K562 (cell line): ENCODE measurements around the gene ZNF439. TPM values are rescaled to one million over a fixed set of nuclear protein-coding genes. Genes with fewer than 3 reads are reported as not detected.

ENCODE experiments used
- E2F4 ChIP-seq: sonication (generic); formaldehyde crosslinking; IDR thresholded peaks from 2 replicates; pipeline ENCODE4 v1.8.0; 2022; ENCODE audit warnings: mild to moderate bottlenecking, low read depth, missing genetic modification reagents
- ELF4 ChIP-seq: fragments of 450-650 bp; formaldehyde crosslinking; IDR thresholded peaks from 2 replicates; pipeline ENCODE4 v1.4.0; 2022; ENCODE audit warnings: missing genetic modification characterization
- ERF ChIP-seq: fragments of 450-650 bp; formaldehyde crosslinking; IDR thresholded peaks from 2 replicates; pipeline ENCODE4 v1.4.0; 2020; ENCODE audit warnings: mild to moderate bottlenecking, mixed read lengths
- ESRRA ChIP-seq: fragments of 450-650 bp; IDR thresholded peaks from 2 replicates; pipeline ENCODE4 v1.6.1; 2014; ENCODE audit warnings: low read depth, mild to moderate bottlenecking, moderate library complexity, borderline replicate concordance
- FOXA3 ChIP-seq, 2 experiments: fragments of 450-650 bp in 1 of 2; sonication (generic) in 1 of 2; formaldehyde crosslinking; IDR thresholded peaks in 1 of 2; conservative IDR thresholded peaks in 1 of 2; 2 replicates each; pipeline versions ENCODE4 v1.4.0 to v1.8.0; 2020 to 2022; ENCODE audit warnings: mild to moderate bottlenecking in 2 of 2, missing genetic modification reagents in 1 of 2
- HEY1 ChIP-seq: fragments of 250-450 bp; sonication (Bioruptor Pico); IDR thresholded peaks from 2 replicates; pipeline ENCODE4 v1.5.0; 2020; ENCODE audit warnings: mild to moderate bottlenecking, moderate library complexity, borderline replicate concordance
- MLX ChIP-seq, 2 experiments: fragments of 450-650 bp in 1 of 2; sonication (generic) in 1 of 2; formaldehyde crosslinking; conservative IDR thresholded peaks; 2 replicates each; pipeline versions ENCODE4 v1.4.0 to v1.8.1; 2020 to 2022; ENCODE audit warnings: mild to moderate bottlenecking in 1 of 2, missing genetic modification reagents in 1 of 2
- NR2C2 ChIP-seq, 2 experiments: fragments of 200-800 bp in 1 of 2; sonication (Bioruptor generic) in 1 of 2; sonication (generic) in 1 of 2; formaldehyde crosslinking in 1 of 2; IDR thresholded peaks; 2 replicates each; pipeline versions ENCODE4 v1.6.1 to v1.8.0; 2016 to 2022; ENCODE audit warnings: mild to moderate bottlenecking in 1 of 2, missing compliant biosample characterization in 1 of 2, missing genetic modification characterization in 1 of 2, missing genetic modification reagents in 1 of 2
- POLR2H ChIP-seq: IDR thresholded peaks from 2 replicates; pipeline ENCODE4 v1.6.1; 2016; ENCODE audit warnings: missing genetic modification characterization, low read depth, mild to moderate bottlenecking, control low read depth, missing compliant biosample characterization, moderate library complexity
- PRPF4 ChIP-seq: fragments of 200-400 bp; formaldehyde crosslinking; IDR thresholded peaks from one replicate; pipeline ENCODE4 v1.6.1; 2017; ENCODE audit warnings: low read length, low read depth, mild to moderate bottlenecking; ENCODE audit not compliant: insufficient read depth, poor library complexity, severe bottlenecking
- TAL1 ChIP-seq: fragments of 450-650 bp; IDR thresholded peaks from 2 replicates; pipeline ENCODE4 v1.6.1; 2016; ENCODE audit warnings: mild to moderate bottlenecking
- TRIM24 ChIP-seq, 2 experiments: fragments of 450-650 bp; IDR thresholded peaks; 2 replicates each; pipeline ENCODE4 v1.6.1; 2016
- ZNF134 ChIP-seq: fragments of 250-450 bp; sonication (Bioruptor Pico); conservative IDR thresholded peaks from 2 replicates; pipeline ENCODE4 v1.4.0; 2020
- polyA plus RNA-seq, 8 experiments: library from polyadenylated mRNA; depleted of rRNA in 4 of 8; stranded (reverse) in 5 of 8; unstranded in 3 of 8; fragments of >200 nt; fragmentation: Nextera tagmentation in 2 of 8; fragmentation: Illumina TruSeq in 1 of 8; extraction: Ambion mirVana in 2 of 8; extraction: Trizol in 1 of 8; gene quantifications; 2 replicates each; pipeline versions ENCODE4 v1.2.1 to v1.2.3, GENCODE V29; 2011 to 2014; ENCODE audit warnings: inconsistent platforms in 1 of 8, missing spikeins in 1 of 8
- total RNA-seq, 7 experiments: library from RNA; depleted of rRNA in 6 of 7; stranded (reverse); fragments of >200 nt in 6 of 7; fragmentation: Illumina TruSeq in 2 of 7; extraction: Trizol in 2 of 7; gene quantifications; 2 replicates each; pipeline versions ENCODE4 v1.2.1 to v1.2.3, GENCODE V29; 2011 to 2021; ENCODE audit warnings: low replicate concordance in 1 of 7
- TF ChIP-seq, protein P1 (sequence below), 2 experiments: IDR thresholded peaks; 2 replicates each; pipeline ENCODE4 v1.6.1; 2012; ENCODE audit warnings: improper control_type of control experiment in 2 of 2, low read depth in 2 of 2, low read length in 2 of 2, borderline replicate concordance in 1 of 2
- TF ChIP-seq, protein P2 (sequence below), 2 experiments: fragments of 450-650 bp; conservative IDR thresholded peaks; 2 replicates each; pipeline ENCODE4 v1.6.1; 2017; ENCODE audit warnings: mild to moderate bottlenecking in 2 of 2, moderate library complexity in 2 of 2
- TF ChIP-seq, protein P3 (sequence below): sonication (generic); formaldehyde crosslinking; IDR thresholded peaks from 2 replicates; pipeline ENCODE4 v1.9.0; 2022; ENCODE audit warnings: mild to moderate bottlenecking, missing genetic modification reagents

Gene ZNF439
- total and polyA plus RNA-seq, 9 of the 15 experiments (the other 6 are each of a cell fraction or from before 2014, with no cell fraction given): 0.04 to 0.18 (median 0.10) TPM; not detected in 3

DNA sequence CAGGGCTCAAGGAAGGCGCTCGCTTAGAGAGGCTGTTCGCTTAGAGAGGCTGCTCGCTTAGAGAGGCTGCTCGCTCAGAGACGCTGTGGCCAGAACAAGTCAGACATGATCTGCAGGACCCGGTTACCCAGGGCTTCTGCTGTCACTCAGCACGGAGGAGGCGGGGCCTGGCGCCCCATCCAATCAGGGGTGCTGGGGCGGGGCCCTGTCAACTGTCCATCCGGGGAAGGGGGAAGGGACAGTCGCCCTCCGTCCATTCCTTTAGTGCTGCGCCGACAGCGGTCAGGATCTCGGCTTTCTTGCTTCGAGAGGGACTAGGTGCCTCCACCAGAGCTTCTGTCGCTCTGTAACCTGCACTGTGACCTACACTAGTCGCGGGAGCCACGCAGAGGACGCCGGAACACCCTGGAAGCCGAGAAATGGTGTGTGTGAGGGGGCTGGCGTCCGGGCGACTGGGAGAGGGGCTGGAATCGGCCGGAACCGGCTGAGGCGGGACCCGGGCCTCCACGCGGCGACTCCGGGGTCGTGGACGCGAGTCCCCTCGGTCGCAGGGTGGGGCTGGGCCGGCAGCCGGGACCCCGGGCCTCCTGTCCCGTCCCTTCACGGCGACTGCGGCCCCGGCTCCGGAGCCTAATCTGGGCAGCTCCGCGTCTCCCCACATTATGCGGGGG lies 34.4 kb upstream of the ZNF439 start, which contains the start of gene ZNF440 (continued):
- TF ChIP-seq POLR2H (tag) (peak; percentile 90), ERF (no peak), PRPF4 (no peak), FOXA3 (CRISPR knock-in tag; conservative IDR thresholded peaks at IDR 0.05 in 1 of 2, IDR thresholded peaks at IDR 0.05 in 1 of 2) (no peak), ELF4 (CRISPR knock-in tag) (0 out of 2 replicates have a peak, but pooled peaks have one; percentile 19), E2F4 (no peak), MLX (CRISPR knock-in tag; conservative IDR thresholded peaks at IDR 0.05) (no peak), TAL1 (no peak), HEY1 (no peak), NR2C2 (CRISPR knock-in tag; IDR thresholded peaks at IDR 0.05) (peak; percentile 67; the same call in 1 of the 2 replicates), NR2C2 (tag; IDR thresholded peaks at IDR 0.05) (no peak), TRIM24 (IDR thresholded peaks at IDR 0.05) (peak in 1 of 2 experiments; percentile 19; a peak in 1 of 4 replicates), ESRRA (0 out of 2 replicates have a peak, but pooled peaks have one; percentile 18), ZNF134 (CRISPR knock-in tag) (no peak)
- TF ChIP-seq, protein P1, sequence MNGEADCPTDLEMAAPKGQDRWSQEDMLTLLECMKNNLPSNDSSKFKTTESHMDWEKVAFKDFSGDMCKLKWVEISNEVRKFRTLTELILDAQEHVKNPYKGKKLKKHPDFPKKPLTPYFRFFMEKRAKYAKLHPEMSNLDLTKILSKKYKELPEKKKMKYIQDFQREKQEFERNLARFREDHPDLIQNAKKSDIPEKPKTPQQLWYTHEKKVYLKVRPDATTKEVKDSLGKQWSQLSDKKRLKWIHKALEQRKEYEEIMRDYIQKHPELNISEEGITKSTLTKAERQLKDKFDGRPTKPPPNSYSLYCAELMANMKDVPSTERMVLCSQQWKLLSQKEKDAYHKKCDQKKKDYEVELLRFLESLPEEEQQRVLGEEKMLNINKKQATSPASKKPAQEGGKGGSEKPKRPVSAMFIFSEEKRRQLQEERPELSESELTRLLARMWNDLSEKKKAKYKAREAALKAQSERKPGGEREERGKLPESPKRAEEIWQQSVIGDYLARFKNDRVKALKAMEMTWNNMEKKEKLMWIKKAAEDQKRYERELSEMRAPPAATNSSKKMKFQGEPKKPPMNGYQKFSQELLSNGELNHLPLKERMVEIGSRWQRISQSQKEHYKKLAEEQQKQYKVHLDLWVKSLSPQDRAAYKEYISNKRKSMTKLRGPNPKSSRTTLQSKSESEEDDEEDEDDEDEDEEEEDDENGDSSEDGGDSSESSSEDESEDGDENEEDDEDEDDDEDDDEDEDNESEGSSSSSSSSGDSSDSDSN (IDR thresholded peaks at IDR 0.05; ENCODE audit: borderline replicate concordance in 1 of 2, low read depth in 2 of 2, low read length in 2 of 2): 0 out of 4 replicates have a peak, but pooled peaks of 1 of the 2 experiments have one; percentile 24
- TF ChIP-seq, protein P2, sequence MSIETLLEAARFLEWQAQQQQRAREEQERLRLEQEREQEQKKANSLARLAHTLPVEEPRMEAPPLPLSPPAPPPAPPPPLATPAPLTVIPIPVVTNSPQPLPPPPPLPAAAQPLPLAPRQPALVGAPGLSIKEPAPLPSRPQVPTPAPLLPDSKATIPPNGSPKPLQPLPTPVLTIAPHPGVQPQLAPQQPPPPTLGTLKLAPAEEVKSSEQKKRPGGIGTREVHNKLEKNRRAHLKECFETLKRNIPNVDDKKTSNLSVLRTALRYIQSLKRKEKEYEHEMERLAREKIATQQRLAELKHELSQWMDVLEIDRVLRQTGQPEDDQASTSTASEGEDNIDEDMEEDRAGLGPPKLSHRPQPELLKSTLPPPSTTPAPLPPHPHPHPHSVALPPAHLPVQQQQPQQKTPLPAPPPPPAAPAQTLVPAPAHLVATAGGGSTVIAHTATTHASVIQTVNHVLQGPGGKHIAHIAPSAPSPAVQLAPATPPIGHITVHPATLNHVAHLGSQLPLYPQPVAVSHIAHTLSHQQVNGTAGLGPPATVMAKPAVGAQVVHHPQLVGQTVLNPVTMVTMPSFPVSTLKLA (conservative IDR thresholded peaks at IDR 0.05): peak in 1 of 2 experiments; percentile 59; a peak in 3 of 4 replicates
- TF ChIP-seq, protein P3, sequence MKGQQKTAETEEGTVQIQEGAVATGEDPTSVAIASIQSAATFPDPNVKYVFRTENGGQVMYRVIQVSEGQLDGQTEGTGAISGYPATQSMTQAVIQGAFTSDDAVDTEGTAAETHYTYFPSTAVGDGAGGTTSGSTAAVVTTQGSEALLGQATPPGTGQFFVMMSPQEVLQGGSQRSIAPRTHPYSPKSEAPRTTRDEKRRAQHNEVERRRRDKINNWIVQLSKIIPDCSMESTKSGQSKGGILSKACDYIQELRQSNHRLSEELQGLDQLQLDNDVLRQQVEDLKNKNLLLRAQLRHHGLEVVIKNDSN (CRISPR knock-in tag): no peak
